Measurements from ENCODE around the gene ATL2.

ATL2 gene

GRCh38 chr2:38380397-38381130 is 3.5 kb upstream of the ATL2 start:
- TF ChIP-seq, protein P1, sequence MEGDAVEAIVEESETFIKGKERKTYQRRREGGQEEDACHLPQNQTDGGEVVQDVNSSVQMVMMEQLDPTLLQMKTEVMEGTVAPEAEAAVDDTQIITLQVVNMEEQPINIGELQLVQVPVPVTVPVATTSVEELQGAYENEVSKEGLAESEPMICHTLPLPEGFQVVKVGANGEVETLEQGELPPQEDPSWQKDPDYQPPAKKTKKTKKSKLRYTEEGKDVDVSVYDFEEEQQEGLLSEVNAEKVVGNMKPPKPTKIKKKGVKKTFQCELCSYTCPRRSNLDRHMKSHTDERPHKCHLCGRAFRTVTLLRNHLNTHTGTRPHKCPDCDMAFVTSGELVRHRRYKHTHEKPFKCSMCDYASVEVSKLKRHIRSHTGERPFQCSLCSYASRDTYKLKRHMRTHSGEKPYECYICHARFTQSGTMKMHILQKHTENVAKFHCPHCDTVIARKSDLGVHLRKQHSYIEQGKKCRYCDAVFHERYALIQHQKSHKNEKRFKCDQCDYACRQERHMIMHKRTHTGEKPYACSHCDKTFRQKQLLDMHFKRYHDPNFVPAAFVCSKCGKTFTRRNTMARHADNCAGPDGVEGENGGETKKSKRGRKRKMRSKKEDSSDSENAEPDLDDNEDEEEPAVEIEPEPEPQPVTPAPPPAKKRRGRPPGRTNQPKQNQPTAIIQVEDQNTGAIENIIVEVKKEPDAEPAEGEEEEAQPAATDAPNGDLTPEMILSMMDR (IDR thresholded peaks at IDR 0.05; ENCODE audit: extremely low read depth, insufficient read depth, missing control alignments): no peak
- DNase-seq (ENCODE audit: low spot score): no peak
- in situ Hi-C loops (cut with MboI; ENCODE audit: low pct_unique_long_range_greater_than_20kb, low sequenced_read_pairs, unreplicated experiment): no loop called here

GRCh38 chr2:38376346-38377049 is 575 bp downstream of the ATL2 start:
- in situ Hi-C loops (cut with MboI; ENCODE audit: low pct_unique_long_range_greater_than_20kb, low sequenced_read_pairs, unreplicated experiment): no loop called here
- peak; percentile 90 for DNase-seq (ENCODE audit: low spot score)
- TF ChIP-seq, protein P1 (IDR thresholded peaks at IDR 0.05; ENCODE audit: extremely low read depth, insufficient read depth, missing control alignments): peak; percentile 88

GRCh38 chr2:38375696-38376345 is 1.3 kb downstream of the ATL2 start:
- in situ Hi-C loops (cut with MboI; ENCODE audit: low pct_unique_long_range_greater_than_20kb, low sequenced_read_pairs, unreplicated experiment): no loop called here

DNA sequence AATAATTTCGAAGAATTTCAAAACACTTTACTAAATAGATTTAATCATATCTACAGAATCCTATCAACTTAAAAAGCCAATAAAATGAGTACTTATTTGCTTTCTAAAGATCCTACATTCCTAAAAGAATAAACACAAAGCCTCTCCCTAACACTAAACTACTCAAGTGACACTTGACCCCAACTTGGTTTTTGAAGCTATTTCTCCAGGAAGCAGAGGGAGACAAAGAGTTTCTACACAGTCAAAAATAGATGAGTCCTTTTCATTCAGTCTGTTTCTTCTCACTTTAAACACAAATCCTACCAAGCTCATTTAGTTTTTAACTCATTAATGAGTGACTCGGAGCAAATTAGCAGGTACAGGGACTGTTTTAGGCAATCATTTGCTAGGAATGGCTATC is 2.1 kb downstream of the ATL2 start:
- TF ChIP-seq, protein P1 (IDR thresholded peaks at IDR 0.05; ENCODE audit: extremely low read depth, insufficient read depth, missing control alignments): no peak
- no peak for DNase-seq (ENCODE audit: low spot score)
- in situ Hi-C loops (cut with MboI; ENCODE audit: low pct_unique_long_range_greater_than_20kb, low sequenced_read_pairs, unreplicated experiment): no loop called here

More at GRCh38 chr2:38375696-38376345, 1.3 kb downstream of the ATL2 start:
- no peak for DNase-seq (ENCODE audit: low spot score)
- TF ChIP-seq, protein P1 (IDR thresholded peaks at IDR 0.05; ENCODE audit: extremely low read depth, insufficient read depth, missing control alignments): no peak

GRCh38 chr2:38371235-38371634 is 5.8 kb downstream of the ATL2 start:
- TF ChIP-seq, protein P1 (IDR thresholded peaks at IDR 0.05; ENCODE audit: extremely low read depth, insufficient read depth, missing control alignments): no peak
- DNase-seq (ENCODE audit: low spot score): no peak
- in situ Hi-C loops (cut with MboI; ENCODE audit: low pct_unique_long_range_greater_than_20kb, low sequenced_read_pairs, unreplicated experiment): no loop called here

DNA sequence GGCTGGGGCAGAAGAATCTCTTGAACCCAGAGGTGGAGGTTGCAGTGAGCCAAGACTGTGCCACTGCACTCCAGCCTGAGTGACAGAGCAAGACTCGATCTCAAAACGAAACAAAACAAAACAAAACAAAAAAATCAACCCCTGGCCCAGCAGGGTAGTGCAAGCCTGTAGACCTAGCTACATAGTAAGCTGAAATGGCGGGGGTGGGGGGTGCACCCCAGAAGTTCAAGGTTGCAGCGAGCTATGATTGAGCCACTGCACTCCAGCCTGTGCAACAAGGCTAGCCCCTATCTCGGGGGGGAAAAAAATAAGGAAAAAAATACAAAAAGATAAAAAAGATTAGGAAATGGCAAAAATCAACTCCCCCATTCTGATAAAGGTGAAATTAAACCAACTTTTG is 6.4 kb downstream of the ATL2 start:
- in situ Hi-C loops (cut with MboI; ENCODE audit: low pct_unique_long_range_greater_than_20kb, low sequenced_read_pairs, unreplicated experiment): no loop called here
- TF ChIP-seq, protein P1 (IDR thresholded peaks at IDR 0.05; ENCODE audit: extremely low read depth, insufficient read depth, missing control alignments): no peak
- no peak for DNase-seq (ENCODE audit: low spot score)

Measured in GM13977 (cell line).